PC-3 (cell line): ENCODE results near the gene BDKRB1. TPM values are rescaled to one million over a fixed set of nuclear protein-coding genes. Genes with fewer than 3 reads are reported as not detected.
A peak's percentile ranks its signal among the peaks of the same experiment; 100 is the strongest.

ENCODE experiments used
- ATAC-seq: fragments of 200-7000 bp; cut with Tn5 transposase; 2 replicates; pipeline ENCODE4 v1.9.1; 2020; ENCODE audit warnings: mild to moderate bottlenecking, moderate library complexity
- BruUV-seq: library from RNA; stranded (reverse); fragments of 400-500 nt; replicated peaks from 2 replicates; lab custom pipeline; 2021; lab: Mats Ljungman, UMichigan
- CTCF ChIA-PET: fragments of 300-600 bp; sonication (Branson Sonifier 250); formaldehyde crosslinking; loops from one replicate; lab custom pipeline; 2022; ENCODE audit warnings: antibody characterized with exemption; lab: Charles Lee
- POLR2A ChIA-PET: fragments of 300-600 bp; sonication (Branson Sonifier 250); formaldehyde crosslinking; loops from one replicate; lab custom pipeline; 2022; ENCODE audit warnings: antibody characterized with exemption; ENCODE audit not compliant: unreplicated experiment; lab: Charles Lee
- DNase-seq: peaks from one replicate; pipeline ENCODE4 v3.0.0-alpha.2; 2015
- H2AFZ ChIP-seq: fragments of 300-600 bp; sonication (generic); 2 replicates; pipeline ENCODE4 v1.6.0; 2016; ENCODE audit warnings: antibody characterized with exemption, low read length
- H3F3A ChIP-seq: fragments of 300-600 bp; sonication (generic); one replicate; pipeline ENCODE4 v1.6.0; 2017; ENCODE audit warnings: antibody characterized with exemption, low read length, control low read depth, mild to moderate bottlenecking; ENCODE audit not compliant: unreplicated experiment
- H3K27ac ChIP-seq: fragments of 300-600 bp; sonication (generic); 2 replicates; pipeline ENCODE4 v1.5.1; 2016; ENCODE audit warnings: mild to moderate bottlenecking, low read length
- H3K27me3 ChIP-seq: fragments of 300-600 bp; sonication (generic); 2 replicates; pipeline ENCODE4 v1.6.1; 2016; ENCODE audit warnings: low read length, mixed read lengths
- H3K36me3 ChIP-seq: fragments of 300-600 bp; sonication (generic); 2 replicates; pipeline ENCODE4 v1.6.1; 2016; ENCODE audit warnings: low read depth, mixed run types, low read length, mixed read lengths
- H3K4me1 ChIP-seq: fragments of 300-600 bp; sonication (generic); 2 replicates; pipeline ENCODE4 v1.5.1; 2016; ENCODE audit warnings: low read length; ENCODE audit not compliant: insufficient read depth
- H3K4me2 ChIP-seq: fragments of 300-600 bp; sonication (generic); 2 replicates; pipeline ENCODE4 v1.6.0; 2016; ENCODE audit warnings: low read length
- H3K4me3 ChIP-seq: fragments of 300-600 bp; sonication (generic); 2 replicates; pipeline ENCODE4 v1.5.1; 2016; ENCODE audit warnings: mild to moderate bottlenecking, low read length, mixed read lengths
- H3K79me2 ChIP-seq: fragments of 300-600 bp; sonication (generic); 2 replicates; pipeline ENCODE4 v1.6.1; 2017; ENCODE audit warnings: low read length, mixed read lengths
- H3K9ac ChIP-seq: fragments of 300-600 bp; sonication (generic); 2 replicates; pipeline ENCODE4 v1.6.0; 2016; ENCODE audit warnings: mild to moderate bottlenecking, low read length
- H3K9me2 ChIP-seq: fragments of 300-600 bp; sonication (generic); replicated peaks from 2 replicates; pipeline ENCODE4 v1.6.1; 2016; ENCODE audit warnings: mixed run types, low read length, mixed read lengths
- H3K9me3 ChIP-seq: fragments of 300-600 bp; sonication (generic); 2 replicates; pipeline ENCODE4 v1.6.1; 2016; ENCODE audit warnings: low read length, mixed read lengths
- H4K20me1 ChIP-seq: fragments of 300-600 bp; sonication (generic); 2 replicates; pipeline ENCODE4 v1.6.1; 2016; ENCODE audit warnings: low read length, mixed read lengths
- CTCF ChIP-seq: fragments of 300-600 bp; sonication (generic); conservative IDR thresholded peaks from 2 replicates; pipeline ENCODE4 v1.5.1; 2017; ENCODE audit warnings: antibody characterized with exemption, low read depth, mild to moderate bottlenecking, low read length
- EZH2 ChIP-seq: fragments of 300-600 bp; sonication (generic); IDR thresholded peaks from one replicate; pipeline ENCODE4 v1.6.1; 2017; ENCODE audit warnings: antibody characterized with exemption, mild to moderate bottlenecking, low read length; ENCODE audit not compliant: unreplicated experiment
- EZH2phosphoT487 ChIP-seq: fragments of 300-600 bp; sonication (generic); IDR thresholded peaks from 2 replicates; pipeline ENCODE4 v1.6.1; 2018; ENCODE audit warnings: mild to moderate bottlenecking, antibody characterized with exemption, low read length, borderline replicate concordance
- intact Hi-C: fragments of 100-400 bp; cut with micrococcal nuclease; formaldehyde crosslinking; loops from 2 replicates; pipeline ENCODE4 v1.9.0; 2023
- total RNA-seq: library from RNA; depleted of rRNA; stranded (reverse); fragments of >200 nt; gene quantifications from 2 replicates; pipeline ENCODE4 v1.2.3, GENCODE V29; 2014

Gene BDKRB1
- total RNA-seq, 1 experiment from 2014 or later: 0.69 TPM

DNA sequence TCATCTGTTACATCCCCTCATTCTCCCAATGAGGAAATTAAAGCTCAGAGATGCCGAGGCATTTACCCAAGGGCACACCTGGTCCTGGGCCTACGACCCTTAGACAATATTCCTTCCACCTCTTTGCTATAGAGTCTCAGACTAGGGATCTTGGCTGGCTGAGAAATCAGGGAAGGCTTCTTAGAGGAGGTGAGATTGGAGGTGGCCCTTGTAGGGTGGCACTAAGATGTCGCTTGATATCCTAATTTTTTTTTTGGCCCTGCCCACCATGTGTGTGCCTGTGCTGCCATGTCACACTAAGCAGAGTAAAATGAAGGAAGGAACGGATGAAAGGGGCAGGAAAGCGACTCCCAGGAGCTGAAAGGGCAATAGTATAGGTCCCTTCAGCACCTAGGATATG, 30.8 kb upstream of the BDKRB1 start:
- peaks cover 15% of the 10 kb centered on the region for H3K27me3 ChIP-seq
- ChIA-PET CTCF (no interaction called here), POLR2A (interaction anchor here (0.6 kb wide), 1 partner anchor 34 kb away, joined by 3 read pairs; no protein-coding TSS in a partner anchor)
- H2AFZ ChIP-seq: no peak overlapping the region
- no peaks in the 10 kb centered on the region for H3K9me3 ChIP-seq
- no peak overlapping the region for H3K4me2 ChIP-seq
- H3F3A ChIP-seq: no peaks in the 10 kb centered on the region
- TF ChIP-seq EZH2: no peak
- no peak for TF ChIP-seq CTCF
- no peak for TF ChIP-seq EZH2phosphoT487
- H3K36me3 ChIP-seq: no peaks in the 10 kb centered on the region
- BruUV-seq: no TSS peak
- no peak overlapping the region for H3K4me3 ChIP-seq
- H4K20me1 ChIP-seq: no peaks in the 10 kb centered on the region
- DNase-seq (no peak), ATAC-seq (no peak)
- H3K27ac ChIP-seq: no peak overlapping the region
- no peak overlapping the region for H3K9ac ChIP-seq
- no peaks in the 10 kb centered on the region for H3K4me1 ChIP-seq
- H3K9me2 ChIP-seq: no peaks in the 10 kb centered on the region
- no peaks in the 10 kb centered on the region for H3K79me2 ChIP-seq
- intact Hi-C loops: no loop called here

DNA sequence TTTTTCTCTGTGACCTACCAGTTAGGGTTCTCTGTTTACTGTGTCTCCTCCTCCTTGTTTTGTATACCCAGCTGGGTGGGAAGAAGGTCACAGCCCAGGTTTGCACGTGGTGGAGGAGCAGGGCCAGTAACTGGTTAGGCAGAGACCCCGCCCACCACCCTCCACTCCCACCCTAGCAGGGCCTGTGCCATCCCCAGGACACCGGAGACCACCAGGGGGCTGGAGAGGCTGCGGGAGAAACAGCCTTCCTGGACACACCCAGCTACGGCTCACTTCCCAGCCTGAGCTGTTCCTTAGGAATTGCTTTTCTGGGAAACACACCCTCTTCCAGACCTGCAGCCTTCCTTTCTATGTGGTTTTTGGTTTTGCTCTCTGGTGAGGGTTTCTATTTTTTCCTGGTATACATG, 30.3 kb upstream of the BDKRB1 start:
- TF ChIP-seq CTCF: 0 out of 2 replicates have a peak, but pooled peaks have one; percentile 22
- no peak for TF ChIP-seq EZH2phosphoT487
- peaks cover 15% of the 10 kb centered on the region for H3K27me3 ChIP-seq
- no peaks in the 10 kb centered on the region for H3K9me2 ChIP-seq
- H3F3A ChIP-seq: no peaks in the 10 kb centered on the region
- H3K4me3 ChIP-seq: no peak overlapping the region
- CTCF ChIA-PET: interaction anchor here (0.8 kb wide), 1 partner anchor 49 kb away, joined by 3 read pairs; no protein-coding TSS in a partner anchor
- intact Hi-C loops: no loop called here
- no peak overlapping the region for H3K4me2 ChIP-seq
- no peaks in the 10 kb centered on the region for H3K4me1 ChIP-seq
- no peaks in the 10 kb centered on the region for H4K20me1 ChIP-seq
- H2AFZ ChIP-seq: no peak overlapping the region
- H3K9me3 ChIP-seq: no peaks in the 10 kb centered on the region
- BruUV-seq: no TSS peak
- no peaks in the 10 kb centered on the region for H3K79me2 ChIP-seq
- POLR2A ChIA-PET: interaction anchor here (0.6 kb wide), 1 partner anchor 33 kb away, joined by 3 read pairs; no protein-coding TSS in a partner anchor
- ATAC-seq (peak; percentile 54), DNase-seq (peak; percentile 62)
- H3K9ac ChIP-seq: no peak overlapping the region
- no peak overlapping the region for H3K27ac ChIP-seq
- no peaks in the 10 kb centered on the region for H3K36me3 ChIP-seq

- H3K4me2 ChIP-seq: no peak overlapping the region
- H3K4me1 ChIP-seq: no peaks in the 10 kb centered on the region
- no peaks in the 10 kb centered on the region for H3K36me3 ChIP-seq
- H3K9ac ChIP-seq: no peak overlapping the region
- peaks cover 16% of the 10 kb centered on the region for H3K27me3 ChIP-seq
- H3K9me2 ChIP-seq: no peaks in the 10 kb centered on the region
- ATAC-seq (no peak), DNase-seq (no peak)
- CTCF ChIA-PET: no interaction called here
- TF ChIP-seq EZH2phosphoT487: no peak
- TF ChIP-seq EZH2: no peak
- no peak for TF ChIP-seq CTCF
- no peaks in the 10 kb centered on the region for H3K9me3 ChIP-seq
- no peaks in the 10 kb centered on the region for H4K20me1 ChIP-seq
- H3K79me2 ChIP-seq: no peaks in the 10 kb centered on the region
- POLR2A ChIA-PET: no interaction called here
- BruUV-seq: no TSS peak
- intact Hi-C loops: no loop called here
- H3F3A ChIP-seq: no peaks in the 10 kb centered on the region
- no peak overlapping the region for H3K4me3 ChIP-seq
- H2AFZ ChIP-seq: no peak overlapping the region
- no peak overlapping the region for H3K27ac ChIP-seq
Observed at GRCh38 chr14:96227428-96227827, 28.6 kb upstream of the BDKRB1 start.
